GM21576 (cell line): ENCODE results near the gene MAPK14.

Experiments used
- ATAC-seq: cut with Tn5 transposase; IDR thresholded peaks from one replicate; pipeline ENCODE4 v1.9.1; 2021; ENCODE audit warnings: mild to moderate bottlenecking, moderate library complexity; ENCODE audit not compliant: unreplicated experiment

Gene MAPK14

DNA sequence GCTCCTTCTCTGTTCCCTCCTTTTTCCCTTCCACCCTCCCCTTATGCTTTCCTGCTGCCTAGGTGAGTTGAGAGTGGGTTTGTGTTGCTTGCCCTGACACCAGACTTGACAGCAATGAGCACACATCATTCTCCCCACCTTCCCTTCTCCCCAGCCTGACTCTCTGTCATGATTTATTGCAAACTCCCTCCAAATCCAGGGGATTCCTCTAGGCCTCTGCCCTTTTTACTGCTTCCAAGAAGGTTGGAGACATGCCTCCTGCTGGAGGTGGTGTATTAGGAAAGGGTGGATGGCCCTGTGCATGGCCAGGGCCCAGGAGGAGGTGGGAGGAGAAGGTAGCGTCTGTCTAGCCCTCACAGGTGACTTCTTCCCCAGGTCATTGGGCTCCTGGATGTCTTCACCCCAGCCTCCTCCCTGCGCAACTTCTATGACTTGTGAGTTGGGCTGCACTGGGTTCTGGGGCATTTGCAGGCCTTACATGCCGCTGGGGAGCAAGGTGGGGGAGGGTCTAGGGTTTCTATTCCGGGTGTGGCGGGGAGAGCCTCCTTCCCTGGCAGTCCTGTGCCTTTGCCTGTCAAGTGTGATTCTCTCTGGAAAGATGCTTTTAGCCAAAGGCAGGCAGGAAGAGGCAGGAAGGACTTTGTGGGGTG, 104.8 kb downstream of the MAPK14 start:
- ATAC-seq = no peak

DNA sequence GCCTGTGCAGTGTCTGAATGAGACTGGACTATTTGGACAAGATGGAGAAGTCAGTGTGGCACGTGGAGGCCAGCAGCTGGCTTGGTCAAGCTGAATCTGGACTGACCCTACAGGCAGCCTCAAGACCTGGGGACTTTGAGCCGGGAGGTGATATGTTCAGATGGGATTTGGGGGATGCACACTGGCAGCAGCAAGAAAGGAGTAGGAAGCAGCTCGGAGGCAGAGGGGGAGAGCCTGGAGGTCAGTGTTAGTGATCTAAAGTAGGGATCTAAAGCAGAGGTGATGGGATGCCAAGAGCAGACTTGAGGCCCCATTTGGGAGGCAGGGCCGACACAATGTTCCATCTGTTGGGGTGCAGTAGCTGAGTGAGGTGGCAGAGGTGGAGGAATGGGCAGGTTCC, 105.5 kb downstream of the MAPK14 start:
- no peak for ATAC-seq

DNA sequence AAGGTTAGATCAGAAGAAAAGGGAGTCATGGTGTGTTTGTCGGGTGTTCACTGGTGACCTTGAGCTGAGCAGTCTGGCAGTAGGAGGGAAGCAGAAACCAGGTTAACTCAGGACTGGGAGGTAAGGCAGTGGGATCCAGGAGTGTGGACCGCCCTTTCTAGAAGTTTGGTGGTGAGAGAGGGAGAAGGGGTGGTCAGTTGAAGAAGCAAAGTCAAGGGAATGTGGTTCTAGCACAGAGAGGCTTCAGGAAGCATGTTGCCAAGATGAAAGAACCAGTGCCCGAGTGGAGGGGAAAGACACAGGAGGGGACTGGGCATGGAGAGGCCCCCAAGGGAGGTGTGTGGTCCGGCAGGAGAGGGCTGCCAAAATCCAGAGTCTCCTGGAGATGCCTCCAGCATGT, 106.3 kb downstream of the MAPK14 start:
- no peak for ATAC-seq

DNA sequence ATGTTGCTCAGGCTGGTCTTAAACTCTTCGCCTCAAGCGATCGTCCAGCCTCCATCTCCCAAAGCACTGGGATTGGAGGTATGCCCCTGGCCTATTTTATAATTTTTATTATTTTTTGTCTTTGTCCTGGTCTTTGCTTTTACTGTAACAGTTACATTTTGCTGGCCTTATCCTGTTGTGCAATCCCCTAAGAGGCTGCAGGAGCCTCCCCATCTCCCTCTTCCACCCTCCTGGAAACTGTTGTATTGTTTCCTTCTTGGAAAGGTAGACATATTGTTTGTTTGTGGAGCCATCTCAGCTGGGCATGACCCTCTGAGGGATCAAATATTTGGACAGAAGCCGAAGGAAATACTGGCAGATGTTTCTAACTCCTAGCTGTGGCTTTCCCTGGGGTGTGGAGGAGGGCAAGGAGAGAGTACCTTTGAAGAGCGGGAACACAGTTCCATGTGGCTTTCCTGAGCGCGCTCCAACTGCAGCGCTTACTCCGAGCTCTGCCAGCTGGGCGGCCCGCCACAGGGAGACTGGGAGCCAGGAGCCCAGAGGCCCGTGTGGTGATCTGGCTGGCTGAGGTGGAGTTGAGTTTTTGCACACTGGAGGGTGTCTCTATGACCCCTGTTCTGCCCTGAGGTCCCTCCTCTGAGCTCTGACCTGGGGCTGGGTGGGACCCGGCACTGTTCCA, 107.6 kb downstream of the MAPK14 start:
- ATAC-seq = no peak

DNA sequence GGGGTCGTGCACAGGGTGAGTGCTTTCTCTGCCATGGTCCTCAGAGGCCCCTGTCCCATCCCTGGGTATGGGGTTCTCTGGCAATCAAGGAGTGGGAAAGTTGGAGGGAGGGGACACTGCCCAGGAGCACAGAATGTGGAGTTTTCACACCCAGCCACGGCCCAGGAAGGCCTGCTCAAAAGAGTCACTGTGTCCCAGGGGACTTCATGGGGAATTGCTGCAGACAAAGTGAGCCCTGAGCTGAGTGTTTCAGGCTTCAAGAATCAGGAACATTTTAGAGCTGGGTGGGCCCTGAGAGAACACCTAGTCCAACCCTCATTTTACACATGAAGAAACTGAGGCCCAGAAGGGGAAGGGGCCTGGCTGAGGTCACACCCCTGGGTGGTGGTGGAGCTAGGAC, 108.4 kb downstream of the MAPK14 start:
- no peak for ATAC-seq

DNA sequence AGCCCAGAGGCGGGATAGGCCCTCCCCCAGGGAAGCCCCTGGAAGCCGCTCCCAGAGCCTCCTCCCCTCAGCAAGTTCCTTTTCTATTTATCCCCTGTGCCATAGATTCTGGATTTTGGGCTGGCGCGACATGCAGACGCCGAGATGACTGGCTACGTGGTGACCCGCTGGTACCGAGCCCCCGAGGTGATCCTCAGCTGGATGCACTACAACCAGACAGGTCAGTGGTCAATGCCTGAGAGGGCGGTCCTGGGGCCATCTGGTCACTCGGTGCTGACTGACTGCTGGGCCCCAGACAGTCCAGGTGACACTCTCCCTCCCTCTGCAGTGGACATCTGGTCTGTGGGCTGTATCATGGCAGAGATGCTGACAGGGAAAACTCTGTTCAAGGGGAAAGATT, 108.9 kb downstream of the MAPK14 start:
- ATAC-seq = no peak

DNA sequence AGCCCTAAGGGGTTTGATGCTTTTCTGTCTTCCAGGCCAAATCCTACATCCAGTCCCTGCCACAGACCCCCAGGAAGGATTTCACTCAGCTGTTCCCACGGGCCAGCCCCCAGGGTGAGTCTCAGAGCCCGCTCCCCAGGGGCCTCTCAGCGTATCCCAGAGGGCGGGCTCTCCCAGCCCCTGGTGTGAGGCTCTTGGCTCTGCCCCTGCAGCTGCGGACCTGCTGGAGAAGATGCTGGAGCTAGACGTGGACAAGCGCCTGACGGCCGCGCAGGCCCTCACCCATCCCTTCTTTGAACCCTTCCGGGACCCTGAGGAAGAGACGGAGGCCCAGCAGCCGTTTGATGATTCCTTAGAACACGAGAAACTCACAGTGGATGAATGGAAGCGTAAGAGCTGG, 111.1 kb downstream of the MAPK14 start:
- no peak for ATAC-seq

DNA sequence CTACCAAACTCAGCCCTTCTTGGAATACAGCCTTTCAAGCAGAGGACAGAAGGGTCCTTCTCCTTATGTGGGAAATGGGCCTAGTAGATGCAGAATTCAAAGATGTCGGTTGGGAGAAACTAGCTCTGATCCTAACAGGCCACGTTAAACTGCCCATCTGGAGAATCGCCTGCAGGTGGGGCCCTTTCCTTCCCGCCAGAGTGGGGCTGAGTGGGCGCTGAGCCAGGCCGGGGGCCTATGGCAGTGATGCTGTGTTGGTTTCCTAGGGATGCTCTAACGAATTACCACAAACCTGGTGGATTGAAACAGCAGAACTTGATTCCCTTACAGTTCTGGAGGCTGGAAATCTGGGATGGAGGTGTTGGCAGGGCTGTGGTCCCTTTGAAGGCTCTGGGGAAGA, 111.8 kb downstream of the MAPK14 start:
- no peak for ATAC-seq

DNA sequence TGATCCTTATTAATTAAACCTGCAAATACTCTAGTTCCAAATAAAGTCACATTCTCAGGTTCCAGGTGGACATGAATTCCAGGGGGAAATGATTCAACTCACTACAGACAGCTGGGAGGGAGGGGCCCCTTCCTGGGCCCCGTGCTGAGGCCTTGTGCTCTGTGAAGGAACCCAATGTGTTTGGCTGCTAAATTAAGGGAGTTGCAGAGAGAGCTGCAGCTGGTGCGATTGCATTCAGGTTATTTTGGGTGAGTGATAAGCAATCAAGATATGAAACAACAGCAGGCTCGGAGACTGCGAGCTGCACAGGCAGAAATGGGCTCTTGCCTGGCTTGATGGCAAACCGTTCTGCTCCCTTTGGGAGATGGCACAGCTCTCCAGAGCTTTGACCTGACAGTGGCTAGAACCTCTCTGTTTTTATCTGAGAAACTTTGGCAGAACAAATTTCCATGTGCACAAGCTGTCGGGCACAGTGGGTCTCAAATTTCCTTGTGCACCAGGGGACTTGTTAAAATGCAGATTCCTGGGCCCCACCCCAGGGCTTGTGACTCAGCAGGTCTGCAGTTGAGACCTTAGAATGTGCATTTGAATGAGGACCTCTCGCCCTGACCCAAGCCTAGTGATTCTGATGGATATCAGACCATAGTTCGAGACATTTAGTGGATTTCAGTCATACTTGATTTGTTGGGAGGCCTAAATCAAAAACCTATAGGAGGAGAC, 112.5 kb downstream of the MAPK14 start:
- no peak for ATAC-seq

DNA sequence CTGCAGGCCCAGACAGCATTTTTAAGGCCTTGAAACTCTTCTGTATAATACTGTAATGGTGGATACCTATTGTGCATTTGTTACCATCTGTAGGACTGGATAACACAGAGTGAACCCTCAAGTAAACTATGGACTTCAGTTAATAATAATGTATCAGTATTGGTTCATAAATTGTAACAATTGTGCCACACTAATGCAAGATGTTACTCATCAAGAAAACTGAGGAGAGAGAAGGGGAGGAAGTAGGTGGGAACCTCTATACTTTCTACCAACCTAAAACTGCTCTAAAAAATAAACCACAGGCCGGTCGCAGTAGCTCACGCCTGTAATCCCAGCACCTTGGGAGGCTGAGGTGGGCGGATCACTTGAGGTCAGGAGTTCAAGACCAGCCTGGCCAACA, 113.5 kb downstream of the MAPK14 start:
- no peak for ATAC-seq

DNA sequence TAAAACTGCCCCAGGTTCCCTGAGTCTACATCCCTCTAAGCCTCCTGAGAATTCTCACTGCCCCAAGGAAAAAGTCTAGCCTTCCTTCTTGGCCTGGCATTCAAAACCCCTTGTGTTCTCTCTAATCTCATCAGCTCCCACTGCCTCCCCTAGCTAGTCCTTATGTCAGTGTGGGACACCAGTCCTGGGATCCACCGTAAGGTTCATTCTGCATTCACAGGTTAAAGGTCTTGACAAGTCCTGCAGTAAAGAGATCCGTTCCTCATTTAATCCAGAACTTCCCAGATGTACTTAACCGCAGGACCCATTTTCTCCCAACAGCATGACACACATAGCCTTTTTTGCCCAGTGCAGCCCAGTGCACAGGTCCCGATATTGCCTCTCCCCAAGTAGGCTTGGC, 114.4 kb downstream of the MAPK14 start:
- no peak for ATAC-seq

DNA sequence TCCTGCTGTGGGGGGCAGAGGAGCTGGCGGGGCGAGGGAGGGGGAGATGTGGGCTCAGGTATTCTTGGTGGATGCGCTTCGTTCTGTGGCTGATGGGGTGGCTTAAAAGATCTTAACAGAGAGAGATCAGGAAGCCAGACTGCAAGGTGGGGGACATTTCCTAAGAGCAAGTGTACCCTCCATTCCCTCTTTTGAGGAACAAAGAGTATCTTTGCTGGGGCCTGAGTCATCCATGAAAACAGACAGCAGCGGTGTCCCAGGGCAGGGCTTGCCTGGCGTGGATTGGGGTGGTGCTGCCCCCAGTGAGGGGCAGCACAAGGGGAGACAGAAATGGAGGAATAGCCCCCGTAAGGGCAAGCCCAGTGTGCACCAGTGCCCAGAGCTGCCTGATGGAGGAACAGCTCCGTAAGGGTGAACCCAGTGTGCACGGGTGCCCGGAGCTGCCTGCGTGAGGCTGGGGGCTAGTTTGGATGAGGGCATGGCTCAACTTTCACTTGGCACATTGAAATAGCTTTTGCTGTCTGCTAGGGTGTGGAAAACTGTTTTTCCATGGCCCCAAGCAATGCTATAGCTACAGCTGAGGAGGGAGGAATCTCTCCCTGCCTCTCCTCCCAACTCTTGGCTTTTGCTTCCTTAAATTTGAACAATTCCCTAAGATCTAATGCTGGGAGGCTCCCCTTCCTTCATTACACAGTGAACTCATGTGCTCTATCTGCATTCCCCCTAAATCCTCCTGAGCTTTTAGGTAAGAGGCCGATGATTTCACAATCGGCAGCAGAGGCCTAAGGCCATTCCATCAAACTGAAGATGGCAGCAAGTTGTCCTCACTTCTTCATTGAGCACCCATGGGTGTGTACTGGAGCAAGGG, 115.6 kb downstream of the MAPK14 start:
- no peak for ATAC-seq

DNA sequence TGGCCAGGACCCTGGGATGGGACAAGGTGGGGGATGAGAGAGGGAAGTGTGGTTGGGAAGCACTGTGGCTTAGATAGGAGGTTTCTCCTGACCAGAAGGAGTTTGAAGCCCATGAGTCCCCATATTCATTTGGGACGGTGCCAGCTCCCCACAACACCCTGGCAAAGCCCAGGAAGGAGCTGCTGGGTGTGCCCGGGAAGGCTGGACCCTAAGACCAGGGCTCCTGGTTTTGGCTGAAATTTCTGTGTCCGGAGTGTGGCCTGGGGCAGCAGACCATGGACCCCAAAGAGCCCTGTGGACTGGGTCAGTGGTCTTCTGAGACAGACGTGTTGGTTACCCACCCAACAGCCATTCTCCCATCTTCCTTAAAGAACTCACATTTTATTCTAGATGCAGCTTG, 117.9 kb downstream of the MAPK14 start:
- ATAC-seq = no peak

DNA sequence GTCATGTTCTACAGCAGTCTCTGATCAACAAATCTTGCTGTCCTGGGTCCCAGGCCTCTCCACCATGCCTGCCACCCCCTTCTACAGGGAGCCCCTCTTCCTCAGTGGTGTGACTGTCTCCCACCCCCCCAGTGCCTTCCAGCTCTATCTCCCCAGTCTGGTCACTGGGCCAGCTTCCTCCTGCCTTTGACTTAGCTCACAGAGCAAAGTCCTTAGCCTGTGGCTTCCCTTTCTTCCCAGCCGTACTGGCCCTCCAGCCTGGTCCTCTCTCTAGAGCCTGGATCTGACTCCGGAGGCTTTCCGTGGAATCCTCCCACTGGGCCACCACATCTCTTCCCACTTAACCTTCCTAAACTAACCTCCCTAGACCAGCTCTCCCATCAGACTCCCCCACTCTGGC, 119.7 kb downstream of the MAPK14 start:
- no peak for ATAC-seq

DNA sequence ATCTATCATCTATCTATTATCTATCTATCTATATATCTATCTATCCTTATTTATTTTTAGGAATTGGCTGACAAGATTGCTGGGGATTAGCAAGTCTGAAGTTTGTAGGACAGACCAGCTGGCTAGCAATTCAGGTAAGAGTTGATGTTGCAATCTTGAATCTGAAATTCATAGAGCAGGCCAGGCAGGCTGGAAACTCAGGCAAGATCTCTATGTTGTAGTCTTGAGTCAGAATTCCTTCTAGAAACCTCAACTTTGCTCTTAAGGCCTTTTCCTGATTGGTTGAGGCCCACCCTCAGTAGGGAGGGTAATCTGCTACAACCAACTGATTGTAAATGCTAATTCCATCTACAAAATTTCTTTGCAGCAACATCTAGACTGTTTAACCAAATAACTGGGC, 121.9 kb downstream of the MAPK14 start:
- ATAC-seq = no peak

DNA sequence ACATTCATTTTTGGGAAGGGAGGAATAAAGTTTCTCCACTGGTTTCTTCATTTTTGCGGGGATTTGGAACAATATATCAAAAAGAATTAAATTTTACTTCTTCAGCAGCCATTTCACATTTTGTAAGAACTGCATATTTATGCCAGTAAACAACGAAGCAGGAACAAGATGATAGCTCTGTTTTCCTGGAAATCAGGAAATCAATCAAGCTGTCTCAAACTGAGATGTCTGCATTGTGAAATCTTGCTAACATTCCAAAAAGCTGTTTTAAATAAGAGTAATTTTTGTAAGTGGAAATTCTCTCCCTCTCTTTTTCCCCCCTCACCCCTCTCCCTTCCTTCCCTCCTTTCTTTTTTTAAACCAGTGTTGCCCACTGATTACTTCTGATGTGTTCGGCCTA, 122.7 kb downstream of the MAPK14 start:
- no peak for ATAC-seq

DNA sequence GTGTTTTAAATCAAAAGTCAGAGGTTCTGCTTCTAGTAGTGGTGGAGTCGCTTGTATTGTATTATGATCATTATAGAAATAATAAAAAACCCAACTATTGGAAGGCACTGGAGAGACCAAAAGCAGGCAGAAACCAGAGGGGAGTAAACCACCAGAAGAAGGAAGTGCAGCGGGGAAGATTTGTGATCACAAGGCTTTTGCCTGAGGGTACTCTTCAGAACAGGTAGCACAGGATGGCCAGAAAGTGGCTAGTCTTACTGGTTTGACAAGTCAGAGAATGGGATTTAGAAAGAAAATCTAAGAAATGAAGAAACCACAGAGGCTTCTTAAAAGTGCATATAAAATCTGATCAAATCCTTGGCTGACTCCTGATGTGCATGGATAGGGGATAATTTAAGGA, 126.7 kb downstream of the MAPK14 start:
- ATAC-seq = no peak

DNA sequence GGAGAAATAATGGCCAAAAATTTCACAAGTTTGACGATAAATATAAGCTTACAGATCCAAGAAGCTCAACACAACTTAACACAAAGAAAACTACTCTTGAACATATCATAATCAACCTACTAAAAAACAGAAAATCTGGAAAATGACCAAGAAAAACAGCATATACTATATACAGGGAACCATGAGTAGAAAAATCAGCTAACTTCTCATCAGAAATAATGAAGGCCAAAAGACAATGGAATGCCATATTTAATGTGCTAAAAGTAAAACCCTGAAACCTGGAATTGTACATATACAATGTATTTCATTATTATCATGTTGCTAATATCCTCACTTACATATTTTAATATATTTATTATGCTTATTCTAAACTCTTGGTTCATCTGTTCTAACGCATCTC, 128.1 kb downstream of the MAPK14 start:
- ATAC-seq = no peak

DNA sequence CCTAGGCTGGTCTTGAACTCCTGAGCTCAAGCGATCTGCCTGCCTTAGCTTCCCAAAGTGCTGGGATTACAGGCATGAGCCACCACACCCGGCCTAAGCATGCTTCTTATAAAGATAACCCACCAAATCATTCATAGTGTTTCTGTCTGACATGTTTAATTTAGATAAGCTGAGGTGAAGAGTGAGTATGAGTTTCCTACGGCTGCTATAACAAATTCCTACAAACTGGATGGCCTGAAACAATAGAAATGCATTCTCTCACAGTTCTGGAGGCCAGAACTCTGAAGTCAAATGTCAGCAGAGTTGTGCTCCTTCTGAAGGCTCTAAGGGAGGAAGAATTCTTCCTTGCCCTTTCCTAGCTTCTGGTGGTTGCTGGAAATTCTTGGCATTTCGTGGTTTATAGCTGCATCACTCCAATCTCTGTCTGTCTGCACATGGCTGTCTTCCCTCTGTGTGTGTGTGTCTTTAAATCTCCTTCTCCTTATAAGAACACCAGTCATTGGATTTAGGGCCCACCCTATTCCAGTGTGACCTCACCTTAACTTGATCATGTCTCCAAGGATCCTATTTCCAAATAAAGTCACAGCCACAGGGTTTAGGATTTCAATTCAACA, 132.6 kb downstream of the MAPK14 start:
- no peak for ATAC-seq
